ENCODE data around the gene CDC5L.

The CDC5L gene

DNA sequence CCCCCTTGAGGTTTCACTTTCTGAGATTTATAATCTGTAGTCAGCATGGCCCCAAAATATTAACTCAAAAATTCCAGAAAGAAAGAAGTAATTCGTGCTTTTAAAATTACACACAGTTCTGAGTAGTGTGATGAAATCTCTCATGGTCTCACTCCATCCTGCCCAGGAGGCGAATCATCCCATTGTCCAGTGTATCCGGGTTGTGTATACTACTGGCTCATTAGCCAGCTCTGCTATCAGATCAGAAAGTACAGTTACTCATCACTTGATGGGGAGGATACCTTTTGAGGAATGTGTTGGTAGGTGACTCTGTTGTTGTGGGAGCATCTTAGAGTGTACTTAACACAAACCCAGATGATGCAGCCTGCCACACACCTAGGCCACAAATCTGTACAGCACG, 65.2 kb downstream of the CDC5L start:
- Histone ChIP-seq H3K4me1 (ENCODE audit: control insufficient read depth, insufficient read depth, low read length, poor library complexity, severe bottlenecking) (peaks cover 14% of the 10 kb centered on the region), H3K27ac (ENCODE audit: low read depth, low read length, severe bottlenecking) (peak overlapping the region; percentile 67), H3K9me3 (ENCODE audit: control insufficient read depth, low read length) (no peaks in the 10 kb centered on the region), H3K36me3 (ENCODE audit: control insufficient read depth, insufficient read depth, low read length) (peaks cover 6% of the 10 kb centered on the region), H3K4me3 (ENCODE audit: extremely low read depth, insufficient read depth, low read length, poor library complexity, severe bottlenecking) (no peak overlapping the region)
- 92 to 100% methylated on average over 2 of the region's 4 CpGs for WGBS, 2 experiments (ENCODE audit: insufficient coverage in 2 of 2)

DNA sequence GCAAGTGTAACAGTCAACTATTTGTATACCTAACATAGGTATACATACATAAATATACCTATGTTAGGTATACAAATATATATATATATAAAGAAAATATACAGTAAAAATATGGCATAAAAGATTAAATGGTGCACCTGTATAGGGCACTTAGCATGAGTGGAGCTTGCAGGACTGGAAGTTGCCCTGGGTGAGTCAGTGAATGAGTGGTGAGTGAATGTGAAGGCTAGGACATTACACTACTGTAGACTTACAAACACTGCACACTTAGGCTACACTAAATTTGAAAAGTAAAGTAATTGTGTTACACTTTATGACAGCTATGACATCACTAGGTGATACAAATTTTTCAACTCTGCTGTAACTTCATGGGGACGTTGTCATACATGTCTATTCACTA, 65.6 kb downstream of the CDC5L start:
- WGBS, 2 experiments (ENCODE audit: insufficient coverage in 2 of 2), result no CpG with 5 or more reads among the region's 1 CpG
- H3K9me3 ChIP-seq (ENCODE audit: control insufficient read depth, low read length), result no peaks in the 10 kb centered on the region
- peaks cover 2% of the 10 kb centered on the region for H3K36me3 ChIP-seq (ENCODE audit: control insufficient read depth, insufficient read depth, low read length)
- H3K4me1 ChIP-seq (ENCODE audit: control insufficient read depth, insufficient read depth, low read length, poor library complexity, severe bottlenecking), result peaks cover 14% of the 10 kb centered on the region
- no peak overlapping the region for H3K4me3 ChIP-seq (ENCODE audit: extremely low read depth, insufficient read depth, low read length, poor library complexity, severe bottlenecking)
- no peak overlapping the region for H3K27ac ChIP-seq (ENCODE audit: low read depth, low read length, severe bottlenecking)

DNA sequence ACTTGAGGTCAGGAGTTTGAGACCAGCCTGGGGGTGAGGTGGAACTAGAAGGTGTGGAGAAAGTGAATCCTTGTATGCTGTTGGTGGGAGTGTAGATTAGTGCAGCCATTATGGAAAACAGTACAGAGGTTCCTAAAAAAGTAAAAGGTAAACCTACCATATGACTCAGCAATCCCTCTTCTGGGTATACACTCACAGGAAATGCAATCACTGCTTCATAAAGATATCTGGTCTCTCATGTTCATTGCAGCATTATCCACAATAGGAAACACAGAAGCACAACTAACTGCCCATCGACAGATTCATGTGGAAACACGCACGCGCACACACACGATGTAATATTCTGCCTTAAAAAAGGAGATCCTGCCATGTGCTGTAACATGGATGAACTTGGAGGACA, 66.7 kb downstream of the CDC5L start:
- Histone ChIP-seq H3K36me3 (ENCODE audit: control insufficient read depth, insufficient read depth, low read length) (no peaks in the 10 kb centered on the region), H3K4me3 (ENCODE audit: extremely low read depth, insufficient read depth, low read length, poor library complexity, severe bottlenecking) (no peak overlapping the region), H3K27ac (ENCODE audit: low read depth, low read length, severe bottlenecking) (no peak overlapping the region), H3K9me3 (ENCODE audit: control insufficient read depth, low read length) (no peaks in the 10 kb centered on the region), H3K4me1 (ENCODE audit: control insufficient read depth, insufficient read depth, low read length, poor library complexity, severe bottlenecking) (peaks cover 14% of the 10 kb centered on the region)
- 81 to 90% methylated on average over 5 of the region's 5 CpGs for WGBS, 2 experiments (ENCODE audit: insufficient coverage in 2 of 2)

DNA sequence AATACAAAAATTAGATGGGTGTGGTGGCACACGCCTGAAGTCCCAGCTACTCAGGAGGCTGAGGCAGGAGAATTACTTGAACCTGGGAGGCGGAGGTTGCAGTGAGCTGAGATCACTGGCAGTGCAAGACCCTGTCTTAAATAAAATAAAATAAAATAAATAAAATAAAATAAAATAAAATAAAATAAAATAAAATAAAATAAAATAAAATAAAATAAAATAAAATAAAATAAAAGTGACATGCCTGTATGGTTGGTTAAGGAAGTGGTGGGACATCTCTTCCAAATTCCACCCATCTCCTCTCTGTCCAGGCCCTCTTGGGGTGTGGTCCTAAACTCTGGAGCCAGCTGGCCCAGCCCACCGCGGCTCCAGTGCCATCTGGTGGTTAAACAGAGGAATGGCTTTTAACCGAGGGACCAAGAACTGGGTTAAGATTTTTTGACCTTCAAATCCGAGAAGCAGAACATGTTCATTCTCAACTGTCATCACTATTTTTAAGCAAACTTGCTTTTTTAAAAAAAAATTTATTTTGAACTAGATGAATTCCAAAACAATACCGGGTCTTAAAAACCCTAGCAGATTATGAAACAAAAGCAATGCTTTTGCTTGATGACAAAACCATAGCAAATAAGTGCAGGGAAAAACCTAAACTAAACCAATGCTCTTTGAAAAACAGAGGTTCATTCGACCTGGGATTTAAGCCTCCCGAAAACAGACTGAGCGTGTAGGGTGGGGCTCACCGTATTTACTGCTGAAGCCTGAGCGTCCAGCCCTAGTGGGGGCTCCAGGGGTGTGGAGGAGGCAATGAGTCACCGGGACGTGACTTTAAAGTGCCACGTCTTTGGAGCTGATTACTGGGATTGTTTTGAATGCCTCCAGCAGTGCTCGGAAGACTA, 68.8 kb downstream of the CDC5L start:
- Histone ChIP-seq H3K36me3 (ENCODE audit: control insufficient read depth, insufficient read depth, low read length) (no peaks in the 10 kb centered on the region), H3K4me3 (ENCODE audit: extremely low read depth, insufficient read depth, low read length, poor library complexity, severe bottlenecking) (no peak overlapping the region), H3K9me3 (ENCODE audit: control insufficient read depth, low read length) (no peaks in the 10 kb centered on the region), H3K27ac (ENCODE audit: low read depth, low read length, severe bottlenecking) (peak overlapping the region; percentile 62), H3K4me1 (ENCODE audit: control insufficient read depth, insufficient read depth, low read length, poor library complexity, severe bottlenecking) (peaks cover 14% of the 10 kb centered on the region)
- 28 to 36% methylated on average over 8 to 9 of the region's 16 CpGs for WGBS, 2 experiments (ENCODE audit: insufficient coverage in 2 of 2)

DNA sequence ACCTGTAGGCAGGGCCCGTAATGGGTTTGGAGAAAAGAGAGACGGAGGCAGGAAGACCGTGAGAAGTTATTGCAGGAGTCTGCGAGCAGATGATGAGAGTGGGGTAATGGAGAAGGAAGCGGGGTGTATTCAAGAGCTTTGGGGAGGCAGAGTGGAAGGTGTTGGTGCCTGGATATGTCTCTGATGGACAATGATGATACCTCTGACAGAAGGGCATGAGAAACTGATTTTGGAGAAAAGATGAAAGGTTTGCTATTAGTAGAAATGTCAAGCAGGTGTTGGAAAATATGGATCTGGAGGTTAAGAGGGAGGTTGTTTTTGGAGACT, 69.4 kb downstream of the CDC5L start:
- Histone ChIP-seq H3K4me3 (ENCODE audit: extremely low read depth, insufficient read depth, low read length, poor library complexity, severe bottlenecking) (no peak overlapping the region), H3K36me3 (ENCODE audit: control insufficient read depth, insufficient read depth, low read length) (no peaks in the 10 kb centered on the region), H3K9me3 (ENCODE audit: control insufficient read depth, low read length) (no peaks in the 10 kb centered on the region), H3K4me1 (ENCODE audit: control insufficient read depth, insufficient read depth, low read length, poor library complexity, severe bottlenecking) (peaks cover 14% of the 10 kb centered on the region), H3K27ac (ENCODE audit: low read depth, low read length, severe bottlenecking) (peak overlapping the region; percentile 62)
- 84 to 86% methylated on average over 5 of the region's 5 CpGs for WGBS, 2 experiments (ENCODE audit: insufficient coverage in 2 of 2)

DNA sequence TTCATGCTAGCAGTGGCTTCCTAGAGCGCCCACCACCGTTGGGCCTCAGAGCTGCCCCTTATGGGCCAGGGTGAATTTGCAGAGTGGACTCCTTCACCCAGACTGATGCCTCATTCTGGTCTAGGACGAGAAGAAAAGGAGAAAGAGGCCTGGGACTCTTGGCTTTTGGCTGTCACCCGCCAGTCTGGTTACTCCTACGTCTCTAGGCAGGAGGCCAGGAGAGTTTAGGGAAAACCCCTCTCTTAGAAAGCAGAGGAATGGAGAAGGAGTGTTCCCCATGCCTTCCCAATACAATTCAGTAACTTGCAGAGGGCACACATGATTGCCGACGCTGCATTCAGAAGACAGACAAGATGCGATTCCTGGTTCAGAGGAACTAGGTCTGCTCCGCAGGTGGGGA, 70.1 kb downstream of the CDC5L start:
- Histone ChIP-seq H3K9me3 (ENCODE audit: control insufficient read depth, low read length) (no peaks in the 10 kb centered on the region), H3K27ac (ENCODE audit: low read depth, low read length, severe bottlenecking) (no peak overlapping the region), H3K4me1 (ENCODE audit: control insufficient read depth, insufficient read depth, low read length, poor library complexity, severe bottlenecking) (peaks cover 7% of the 10 kb centered on the region), H3K4me3 (ENCODE audit: extremely low read depth, insufficient read depth, low read length, poor library complexity, severe bottlenecking) (no peak overlapping the region), H3K36me3 (ENCODE audit: control insufficient read depth, insufficient read depth, low read length) (no peaks in the 10 kb centered on the region)
- WGBS, 2 experiments (ENCODE audit: insufficient coverage in 2 of 2), result 93 to 96% methylated on average over 7 to 8 of the region's 9 CpGs

DNA sequence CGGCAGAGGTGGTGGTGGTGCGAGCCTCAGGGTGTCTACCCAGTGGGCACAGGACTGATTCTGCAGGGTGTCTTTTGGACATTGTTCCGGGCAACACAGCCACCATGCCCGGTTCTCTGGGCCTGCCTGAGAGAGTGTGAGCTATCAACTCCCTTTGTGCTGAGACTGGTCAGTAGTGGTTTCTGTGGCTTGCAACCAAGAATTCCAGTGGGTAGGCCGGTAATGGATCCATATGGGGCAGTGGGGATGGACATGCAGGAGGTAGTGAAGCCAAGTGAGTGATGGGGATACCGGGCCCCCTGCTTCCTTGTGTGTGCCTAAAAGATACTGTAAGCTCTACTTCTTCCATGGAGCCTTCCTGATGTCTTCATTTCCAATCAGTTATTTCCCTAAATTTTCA, 71.0 kb downstream of the CDC5L start:
- Histone ChIP-seq H3K9me3 (ENCODE audit: control insufficient read depth, low read length) (no peaks in the 10 kb centered on the region), H3K27ac (ENCODE audit: low read depth, low read length, severe bottlenecking) (no peak overlapping the region), H3K4me3 (ENCODE audit: extremely low read depth, insufficient read depth, low read length, poor library complexity, severe bottlenecking) (no peak overlapping the region), H3K4me1 (ENCODE audit: control insufficient read depth, insufficient read depth, low read length, poor library complexity, severe bottlenecking) (peaks cover 7% of the 10 kb centered on the region), H3K36me3 (ENCODE audit: control insufficient read depth, insufficient read depth, low read length) (no peaks in the 10 kb centered on the region)
- 93 to 98% methylated on average over 4 to 6 of the region's 6 CpGs for WGBS, 2 experiments (ENCODE audit: insufficient coverage in 2 of 2)

DNA sequence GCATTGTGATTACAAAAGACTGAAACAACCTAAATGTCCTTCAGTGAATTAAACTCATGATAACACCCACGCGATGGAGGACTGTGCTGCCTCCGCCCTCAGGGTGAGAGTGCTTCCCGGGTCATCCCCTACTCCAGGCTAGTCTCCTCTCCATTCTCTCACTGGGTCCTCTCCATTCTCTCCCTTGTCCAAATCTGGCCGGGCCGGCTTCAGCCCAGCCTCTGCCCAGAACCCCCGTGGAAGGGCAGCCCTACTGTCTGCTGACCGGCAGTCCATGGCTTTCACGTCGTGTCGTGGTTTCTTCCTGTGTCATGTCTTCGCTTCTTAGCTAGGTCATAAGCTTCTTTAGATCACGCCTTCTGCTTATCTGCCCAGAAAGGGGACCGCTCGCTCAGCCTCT, 74.8 kb downstream of the CDC5L start:
- Histone ChIP-seq H3K9me3 (ENCODE audit: control insufficient read depth, low read length) (no peaks in the 10 kb centered on the region), H3K4me1 (ENCODE audit: control insufficient read depth, insufficient read depth, low read length, poor library complexity, severe bottlenecking) (no peaks in the 10 kb centered on the region), H3K27ac (ENCODE audit: low read depth, low read length, severe bottlenecking) (no peak overlapping the region), H3K36me3 (ENCODE audit: control insufficient read depth, insufficient read depth, low read length) (no peaks in the 10 kb centered on the region), H3K4me3 (ENCODE audit: extremely low read depth, insufficient read depth, low read length, poor library complexity, severe bottlenecking) (no peak overlapping the region)
- WGBS, 2 experiments (ENCODE audit: insufficient coverage in 2 of 2), result 93 to 96% methylated on average over 15 of the region's 15 CpGs

DNA sequence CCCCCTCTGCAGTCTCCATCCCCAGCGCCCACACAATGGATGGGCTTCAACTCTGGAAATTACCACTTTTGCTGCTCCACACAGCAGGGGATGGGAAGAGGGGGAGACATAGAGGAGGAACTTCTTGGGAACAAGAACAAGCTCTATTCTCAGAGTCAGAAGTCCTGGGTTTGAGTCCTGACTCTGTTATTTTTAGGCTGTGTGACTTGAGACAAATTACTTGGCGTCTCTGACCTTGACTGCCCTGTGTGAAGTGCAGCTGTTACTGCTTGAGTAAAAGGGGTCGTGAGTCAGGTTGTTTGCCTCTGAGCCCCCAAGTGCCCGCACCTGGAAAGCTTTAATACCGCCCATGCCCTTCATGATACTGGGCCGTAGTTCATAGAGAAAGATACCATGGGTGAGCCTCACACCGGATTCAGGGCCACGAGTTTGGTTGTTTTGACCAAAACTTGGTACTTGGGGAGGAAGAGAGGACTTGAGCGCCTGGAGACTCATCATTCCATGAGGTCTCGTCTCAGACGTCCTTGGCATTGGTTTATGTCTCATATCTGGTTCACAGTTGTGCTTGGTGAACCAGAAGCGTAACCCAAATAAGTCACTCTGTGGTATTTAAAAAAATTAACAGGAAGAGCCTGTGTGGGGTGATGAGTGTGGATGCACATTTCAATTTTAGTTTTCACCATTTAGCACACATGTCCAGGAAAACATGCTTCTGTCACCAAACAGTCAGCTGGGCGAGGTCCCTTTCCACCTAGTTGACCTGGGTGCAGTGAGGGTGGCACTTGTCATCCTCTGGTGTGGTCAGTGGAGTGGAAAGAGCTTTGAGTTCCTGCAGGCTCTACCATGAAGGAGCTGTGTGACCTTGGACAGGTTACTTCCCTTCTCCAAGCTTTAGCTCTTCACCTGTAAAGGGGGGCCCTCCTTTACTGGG, 75.6 kb downstream of the CDC5L start:
- Histone ChIP-seq H3K27ac (ENCODE audit: low read depth, low read length, severe bottlenecking) (no peak overlapping the region), H3K36me3 (ENCODE audit: control insufficient read depth, insufficient read depth, low read length) (no peaks in the 10 kb centered on the region), H3K9me3 (ENCODE audit: control insufficient read depth, low read length) (no peaks in the 10 kb centered on the region), H3K4me3 (ENCODE audit: extremely low read depth, insufficient read depth, low read length, poor library complexity, severe bottlenecking) (no peak overlapping the region), H3K4me1 (ENCODE audit: control insufficient read depth, insufficient read depth, low read length, poor library complexity, severe bottlenecking) (no peaks in the 10 kb centered on the region)
- WGBS, 2 experiments (ENCODE audit: insufficient coverage in 2 of 2), result 92 to 93% methylated on average over 7 to 9 of the region's 13 CpGs

DNA sequence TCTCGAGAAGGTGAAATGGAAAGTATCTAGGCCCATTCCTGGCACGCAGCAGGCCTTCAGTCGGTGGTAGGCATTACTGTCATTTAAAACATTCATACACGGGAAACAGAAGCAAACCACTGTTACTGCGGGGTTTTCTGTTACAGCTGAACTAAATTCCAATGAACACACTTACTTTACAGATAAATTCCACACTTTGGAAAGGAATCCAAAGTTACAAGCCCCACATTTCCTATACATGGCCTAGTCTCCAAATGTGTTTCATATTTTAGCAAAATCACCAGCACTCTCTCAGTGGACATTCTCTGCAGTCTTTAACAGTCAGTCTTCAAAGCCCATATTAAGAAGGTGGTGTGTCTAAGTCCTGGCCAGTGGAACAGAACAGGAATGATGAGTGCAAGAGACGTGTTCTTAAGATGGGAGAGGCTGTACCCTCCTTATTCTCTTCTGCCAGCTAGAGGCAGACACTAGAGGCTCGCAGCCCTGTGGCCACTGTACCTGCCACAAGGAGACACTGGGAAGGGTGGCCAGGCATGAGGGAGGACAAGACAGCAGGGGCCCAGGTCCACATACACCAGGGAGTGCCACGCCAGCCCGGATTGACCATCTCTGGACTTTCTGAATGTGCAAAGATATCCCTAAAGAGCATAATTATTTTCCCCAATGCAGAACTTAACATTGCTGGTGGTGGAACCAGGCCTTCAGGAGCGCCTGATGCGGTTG, 76.4 kb downstream of the CDC5L start:
- no peak overlapping the region for H3K27ac ChIP-seq (ENCODE audit: low read depth, low read length, severe bottlenecking)
- no peak overlapping the region for H3K4me3 ChIP-seq (ENCODE audit: extremely low read depth, insufficient read depth, low read length, poor library complexity, severe bottlenecking)
- H3K9me3 ChIP-seq (ENCODE audit: control insufficient read depth, low read length), result no peaks in the 10 kb centered on the region
- H3K4me1 ChIP-seq (ENCODE audit: control insufficient read depth, insufficient read depth, low read length, poor library complexity, severe bottlenecking), result no peaks in the 10 kb centered on the region
- 89 to 99% methylated on average over 4 to 8 of the region's 11 CpGs for WGBS, 2 experiments (ENCODE audit: insufficient coverage in 2 of 2)
- H3K36me3 ChIP-seq (ENCODE audit: control insufficient read depth, insufficient read depth, low read length), result no peaks in the 10 kb centered on the region

Data from mesodermal cell (in vitro differentiated cells).